ENCODE results near the gene USP48. TPM values are rescaled to one million over a fixed set of nuclear protein-coding genes. Genes with fewer than 3 reads are reported as not detected.

The USP48 gene
- total and polyA plus RNA-seq, 2 of the 4 experiments (the other 2 are of a cell fraction): 24.7 to 25.0 TPM

GRCh38 chr1:21758614-21759013, 24.3 kb downstream of the USP48 start:
- no peak overlapping the region for H4K8ac ChIP-seq (ENCODE audit: low read depth in 2 of 2, low read length in 2 of 2)
- POLR2A ChIA-PET (ENCODE audit: unreplicated experiment): no interaction called here
- H2BK5ac ChIP-seq (ENCODE audit: low read depth, low read length, poor library complexity, severe bottlenecking): no peak overlapping the region
- no TSS peak for BruUV-seq (replicated peaks)
- H3K9ac ChIP-seq (ENCODE audit: low read depth, low read length): no peak overlapping the region
- peaks cover 29 to 71% of the 10 kb centered on the region in 2 experiments for H3K79me1 ChIP-seq (ENCODE audit: low read depth in 1 of 2, low read length in 2 of 2)
- H3K4me3 ChIP-seq (ENCODE audit: insufficient read depth, low read depth, low read length): no peak overlapping the region
- intact Hi-C loops (cut with micrococcal nuclease): no loop called here
- TF ChIP-seq MXI1 (IDR thresholded peaks at IDR 0.05; ENCODE audit: borderline replicate concordance, low read depth, low read length) (no peak), SMC3 (IDR thresholded peaks at IDR 0.05; ENCODE audit: low read depth, low read length) (no peak), RFX5 (IDR thresholded peaks at IDR 0.05; ENCODE audit: low read depth, low read length) (no peak), CTCF (conservative IDR thresholded peaks at IDR 0.05; ENCODE audit: low read depth, low read length) (no peak), RAD21 (IDR thresholded peaks at IDR 0.05; ENCODE audit: low read length) (no peak), MAFK (IDR thresholded peaks at IDR 0.05; ENCODE audit: low read depth, low read length) (no peak), NFE2L2 (IDR thresholded peaks at IDR 0.05; ENCODE audit: low read depth, low read length) (no peak)
- no peak overlapping the region for H2AK5ac ChIP-seq (ENCODE audit: low read depth, low read length)
- H3K27ac ChIP-seq (ENCODE audit: insufficient read depth, low read length): no peak overlapping the region
- 0 out of 2 replicates have a peak, but pooled peaks cover under 1% of the 10 kb centered on the region for H3K4me1 ChIP-seq (ENCODE audit: control insufficient read depth, insufficient read depth, low read length)
- H2AFZ ChIP-seq (replicated peaks; ENCODE audit: low read length, poor library complexity): no peak overlapping the region
- H3K9me3 ChIP-seq (ENCODE audit: control insufficient read depth, insufficient read depth, low read length): no peaks in the 10 kb centered on the region
- no peak overlapping the region for H4K5ac ChIP-seq (ENCODE audit: low read depth, low read length)
- no peak overlapping the region for H3K56ac ChIP-seq (ENCODE audit: extremely low read depth, insufficient read depth, low read length)
- in situ Hi-C loops (cut with MboI; ENCODE audit: low sequenced_read_pairs): no loop called here
- no peak overlapping the region for H3K14ac ChIP-seq (replicated peaks; ENCODE audit: low read depth, low read length)
- H4K91ac ChIP-seq (ENCODE audit: insufficient read depth, low read depth, low read length): no peak overlapping the region
- no peak for DNase-seq
- CTCF ChIA-PET: no interaction called here
- H3K9me1 ChIP-seq (ENCODE audit: insufficient read depth, low read length): peaks cover 2% of the 10 kb centered on the region
- dilution Hi-C loops (cut with HindIII; ENCODE audit: low sequenced_read_pairs, unreplicated experiment): no loop called here
- H3K4me2 ChIP-seq (ENCODE audit: low read depth, low read length): no peak overlapping the region
- H3K23ac ChIP-seq (ENCODE audit: low read depth, low read length): no peak overlapping the region
- 100% methylated on average over 1 of the region's 8 CpGs; no CpG with 5 or more reads in 1 of the 2 experiments for WGBS, 2 experiments (ENCODE audit: extremely low coverage in 2 of 2, insufficient read length in 1 of 2)
- H3K36me3 ChIP-seq (ENCODE audit: control insufficient read depth, insufficient read depth, low read length): peaks cover 22% of the 10 kb centered on the region
- H2BK15ac ChIP-seq (ENCODE audit: low read depth, low read length): no peak overlapping the region
- H2BK120ac ChIP-seq (ENCODE audit: low read depth, low read length): no peak overlapping the region
- no peaks in the 10 kb centered on the region for H3K27me3 ChIP-seq (ENCODE audit: control insufficient read depth, insufficient read depth, low read length)
- H2BK20ac ChIP-seq (ENCODE audit: low read depth, low read length): no peak overlapping the region
- H4K20me1 ChIP-seq (ENCODE audit: insufficient read depth, low read length): peaks cover 54% of the 10 kb centered on the region
- no peak overlapping the region for H3K4ac ChIP-seq (ENCODE audit: low read depth, low read length)
- H2AK9ac ChIP-seq (replicated peaks; ENCODE audit: low read depth, low read length, poor library complexity): no peak overlapping the region
- H3K18ac ChIP-seq (ENCODE audit: low read depth, low read length): no peak overlapping the region
- ATAC-seq (ENCODE audit: low read depth): no peak

Data from IMR-90 (cell line).